ENCODE measurements around the gene MEGF8.
"Not testable (repeated sequence)": the region's sequence is repeated elsewhere in the genome, so short reads cannot be mapped to it uniquely, and the experiment has no call there.

Gene MEGF8

DNA sequence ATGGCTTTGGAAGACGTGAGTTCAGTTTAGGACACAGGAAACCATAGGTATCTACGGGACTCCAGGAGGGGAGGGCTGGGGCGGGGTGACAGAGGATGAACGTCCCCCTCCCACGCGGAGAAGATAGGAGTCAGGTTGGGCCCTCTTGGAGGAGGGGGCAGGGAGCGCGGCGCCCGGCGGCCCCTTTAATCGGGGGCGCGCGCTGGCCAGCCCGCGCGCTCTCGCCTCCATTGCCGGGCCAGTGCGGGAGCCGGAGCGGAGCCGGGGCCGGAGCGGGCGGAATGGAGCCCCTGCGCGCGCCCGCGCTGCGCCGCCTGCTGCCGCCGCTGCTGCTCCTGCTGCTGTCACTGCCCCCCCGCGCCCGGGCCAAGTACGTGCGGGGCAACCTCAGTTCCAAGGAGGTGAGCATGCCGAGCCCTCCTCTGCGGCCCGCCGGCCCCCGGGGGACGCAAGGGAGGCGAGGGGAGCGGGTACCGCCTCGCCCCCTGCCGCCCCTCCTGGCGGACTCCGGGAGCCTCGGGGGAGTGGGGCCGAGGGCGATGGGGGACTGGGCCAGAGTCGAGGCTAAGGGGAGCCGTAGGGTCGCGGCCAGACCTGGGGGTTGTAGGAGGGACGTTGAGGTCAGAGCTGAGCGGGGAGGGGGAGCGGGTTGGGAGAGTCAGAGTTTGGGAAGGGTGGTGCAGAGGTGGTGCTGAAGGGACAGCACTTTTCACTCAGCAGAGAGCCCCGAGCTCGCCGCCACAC is 12.2 kb upstream of the MEGF8 start, which contains the start of gene TMEM145:
TSS of gene TMEM145 (plus strand) at position 214 of the 744 bp plus-strand sequence. CDS start at position 282, 68 bp downstream.
- DNase-seq, result no peak

DNA sequence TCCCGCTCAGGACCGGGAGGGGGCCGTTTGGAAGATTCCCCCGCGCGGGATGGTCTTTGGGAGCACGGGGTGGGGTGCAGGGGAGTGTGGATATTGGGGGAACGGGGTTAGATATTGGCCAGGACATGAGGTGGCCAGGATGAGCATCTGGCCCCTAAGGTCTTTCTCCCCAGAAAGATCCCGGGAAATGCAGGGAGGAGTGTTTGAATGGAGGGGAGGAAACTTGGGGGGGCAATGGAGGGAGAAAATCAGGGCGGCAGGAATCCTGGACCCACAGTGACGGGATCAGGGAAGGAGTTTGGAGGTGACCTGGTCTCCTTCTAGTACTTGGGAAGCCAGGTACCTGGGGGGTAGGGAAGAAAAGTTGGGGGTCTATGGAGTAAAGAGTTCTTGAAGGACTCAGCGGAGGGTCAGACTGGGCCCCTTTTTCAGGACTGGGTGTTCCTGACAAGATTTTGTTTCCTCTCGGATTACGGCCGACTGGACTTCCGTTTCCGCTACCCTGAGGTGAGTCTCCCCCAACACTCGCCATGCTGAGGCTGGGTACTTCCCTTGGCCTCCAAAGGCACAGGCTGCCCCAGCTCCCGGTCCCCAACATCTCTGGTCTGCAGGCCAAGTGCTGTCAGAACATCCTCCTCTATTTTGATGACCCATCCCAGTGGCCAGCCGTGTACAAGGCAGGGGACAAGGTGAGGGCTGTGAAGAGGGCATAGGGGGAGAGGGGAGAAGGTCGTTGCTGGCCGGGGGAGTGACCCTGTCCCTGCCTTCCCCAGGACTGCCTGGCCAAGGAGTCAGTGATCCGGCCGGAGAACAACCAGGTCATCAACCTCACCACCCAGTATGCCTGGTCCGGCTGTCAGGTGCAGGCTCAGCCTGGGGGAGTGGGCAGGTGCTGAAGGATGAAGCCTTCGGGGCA is 11.3 kb upstream of the MEGF8 start:
- DNase-seq, result no peak

DNA sequence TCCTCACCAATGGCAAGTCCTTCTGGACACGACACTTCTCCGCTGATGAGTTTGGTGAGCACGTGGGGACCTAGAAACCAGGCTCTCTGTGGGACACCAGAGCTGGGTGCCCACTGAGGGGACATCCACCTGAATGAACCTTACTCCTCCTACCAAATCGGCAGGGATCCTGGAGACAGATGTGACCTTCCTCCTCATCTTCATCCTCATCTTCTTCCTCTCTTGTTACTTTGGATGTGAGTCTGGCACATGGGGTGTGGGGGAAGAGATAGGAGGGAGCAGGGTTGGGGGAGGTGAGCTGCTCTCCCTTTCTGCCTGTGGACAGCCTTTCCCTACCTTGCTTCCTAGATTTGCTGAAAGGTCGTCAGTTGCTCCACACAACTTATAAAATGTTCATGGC is 10.4 kb upstream of the MEGF8 start:
- no peak for DNase-seq

DNA sequence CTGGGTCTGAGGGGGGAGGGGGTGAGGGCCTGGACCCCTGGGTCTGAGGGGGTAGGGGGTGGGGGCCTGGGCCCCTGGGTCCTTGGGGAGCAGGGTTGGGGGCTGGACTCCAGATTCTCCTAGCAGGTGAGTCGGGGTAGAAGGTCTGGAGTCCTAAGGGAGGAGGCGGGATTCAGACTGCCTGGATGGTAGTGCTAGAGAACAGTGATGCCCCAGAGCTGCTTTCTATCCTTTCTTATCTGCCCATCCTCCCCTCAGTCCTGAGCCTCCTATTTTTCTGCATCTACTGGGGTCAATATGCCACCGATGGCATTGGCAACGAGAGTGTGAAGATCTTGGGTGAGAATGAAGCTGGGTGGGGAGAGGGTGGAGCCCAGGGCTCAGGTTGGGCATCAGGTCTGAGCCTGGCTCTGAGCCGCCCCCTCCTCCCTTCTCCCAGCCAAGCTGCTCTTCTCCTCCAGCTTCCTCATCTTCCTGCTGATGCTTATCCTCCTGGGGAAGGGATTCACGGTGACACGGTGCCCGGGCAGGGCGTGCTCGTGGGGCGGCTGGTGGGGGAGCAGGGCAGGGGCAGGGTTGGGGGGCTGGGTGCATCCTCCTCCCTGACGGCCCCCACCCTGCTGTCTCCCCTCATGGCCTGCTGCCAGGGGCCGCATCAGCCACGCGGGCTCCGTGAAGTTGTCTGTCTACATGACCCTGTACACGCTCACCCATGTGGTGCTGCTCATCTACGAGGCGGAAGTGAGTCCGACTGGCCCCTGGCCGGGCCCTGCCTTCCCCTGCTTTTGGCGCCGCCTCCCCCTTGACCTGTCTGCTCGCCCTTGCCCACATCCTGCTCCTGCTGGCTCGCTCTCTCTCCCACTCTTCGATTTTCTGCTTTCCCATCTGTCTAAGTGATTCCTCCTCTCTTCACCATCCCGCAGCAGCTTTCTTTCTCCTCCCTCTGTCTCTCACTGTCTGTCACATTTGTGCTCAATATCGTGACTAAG is 8.9 kb upstream of the MEGF8 start:
- DNase-seq, result no peak

DNA sequence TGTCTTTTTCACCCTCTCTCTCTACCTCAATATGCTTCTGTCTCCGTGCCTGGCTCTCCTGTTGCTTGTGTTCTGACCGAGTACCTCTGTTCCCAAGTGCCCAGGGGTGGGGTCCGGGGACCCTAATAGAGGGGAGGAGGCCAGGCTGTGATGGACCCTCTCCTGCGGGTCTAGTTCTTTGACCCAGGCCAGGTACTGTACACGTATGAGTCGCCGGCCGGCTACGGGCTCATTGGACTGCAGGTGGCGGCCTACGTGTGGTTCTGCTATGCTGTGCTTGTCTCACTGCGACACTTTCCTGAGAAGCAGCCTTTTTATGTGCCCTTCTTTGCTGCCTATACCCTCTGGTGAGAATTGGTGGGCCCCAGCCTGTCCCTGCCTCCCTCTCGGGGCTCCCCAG is 7.9 kb upstream of the MEGF8 start:
- no peak for DNase-seq

DNA sequence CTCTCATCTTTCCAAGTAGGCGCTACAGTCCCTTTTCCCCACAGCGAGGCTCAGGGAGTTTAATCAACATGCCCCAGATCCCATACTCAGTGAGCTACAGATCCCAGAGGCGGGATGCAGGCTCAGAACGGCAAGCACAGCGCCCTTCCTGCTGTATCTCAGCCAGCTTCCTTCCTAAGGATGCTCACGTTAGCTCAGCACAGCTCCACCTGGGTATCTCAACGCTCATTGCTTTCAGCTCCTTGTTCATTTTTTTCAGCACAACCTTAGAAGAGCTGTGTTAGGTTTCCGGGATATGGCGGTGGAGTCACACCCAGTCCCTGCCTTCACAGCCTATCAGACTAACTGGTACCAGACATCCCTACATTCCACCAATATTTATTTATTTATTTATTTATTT is 3.1 kb upstream of the MEGF8 start:
- no peak for DNase-seq

DNA sequence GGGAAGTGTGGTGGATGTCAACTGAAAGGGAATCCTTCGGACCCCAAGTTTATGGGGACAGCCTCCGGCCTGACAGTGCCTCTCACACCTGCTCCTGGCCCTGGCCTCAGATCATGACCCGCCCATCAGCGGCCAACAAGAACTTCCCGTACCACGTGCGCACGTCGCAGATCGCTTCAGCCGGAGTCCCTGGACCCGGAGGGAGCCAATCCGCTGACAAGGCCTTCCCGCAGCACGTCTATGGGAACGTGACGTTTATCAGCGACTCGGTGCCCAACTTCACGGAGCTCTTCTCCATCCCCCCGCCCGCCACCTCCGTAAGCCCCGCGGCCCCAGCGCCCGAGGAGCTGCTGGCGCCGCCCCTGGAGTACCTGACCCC is 2.0 kb upstream of the MEGF8 start:
- DNase-seq, result no peak

DNA sequence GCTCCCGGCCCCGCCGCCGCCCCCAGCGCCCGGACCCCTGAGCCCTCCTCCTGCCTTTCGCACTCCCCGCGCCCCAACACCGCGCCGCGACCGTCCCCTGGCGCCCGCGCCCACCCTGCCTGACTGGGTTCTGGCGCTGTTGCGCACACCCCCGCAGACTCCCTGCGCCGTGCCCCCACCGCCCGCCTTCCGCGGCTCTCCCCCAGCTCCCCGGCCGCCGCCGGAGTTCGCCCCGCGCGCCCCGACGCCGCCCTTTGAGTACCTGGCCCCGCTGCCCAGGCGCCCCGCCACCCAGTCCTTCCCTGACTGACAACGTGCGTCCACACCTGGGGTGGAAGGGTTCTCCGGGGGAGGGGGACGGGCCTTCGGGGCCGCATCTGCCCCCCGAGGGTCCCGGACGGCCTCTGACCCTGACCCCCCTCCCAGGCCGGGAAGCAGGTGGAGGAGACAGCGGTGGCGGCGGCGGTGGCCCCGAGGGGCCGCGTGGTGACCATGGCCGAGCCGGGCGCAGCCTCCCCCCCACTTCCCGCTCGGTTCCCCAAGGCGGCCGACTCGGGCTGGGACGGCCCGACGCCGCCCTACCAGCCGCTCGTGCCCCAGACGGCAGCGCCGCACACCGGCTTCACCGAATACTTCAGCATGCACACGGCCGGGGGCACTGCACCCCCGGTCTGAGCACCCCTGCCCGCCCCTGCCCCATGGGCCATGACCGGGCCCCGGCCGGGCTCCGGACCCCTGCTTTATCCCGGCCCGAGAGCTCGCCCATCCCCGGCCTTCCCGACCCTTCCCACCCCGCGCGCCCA is 1.4 kb upstream of the MEGF8 start:
- DNase-seq, result no peak

DNA sequence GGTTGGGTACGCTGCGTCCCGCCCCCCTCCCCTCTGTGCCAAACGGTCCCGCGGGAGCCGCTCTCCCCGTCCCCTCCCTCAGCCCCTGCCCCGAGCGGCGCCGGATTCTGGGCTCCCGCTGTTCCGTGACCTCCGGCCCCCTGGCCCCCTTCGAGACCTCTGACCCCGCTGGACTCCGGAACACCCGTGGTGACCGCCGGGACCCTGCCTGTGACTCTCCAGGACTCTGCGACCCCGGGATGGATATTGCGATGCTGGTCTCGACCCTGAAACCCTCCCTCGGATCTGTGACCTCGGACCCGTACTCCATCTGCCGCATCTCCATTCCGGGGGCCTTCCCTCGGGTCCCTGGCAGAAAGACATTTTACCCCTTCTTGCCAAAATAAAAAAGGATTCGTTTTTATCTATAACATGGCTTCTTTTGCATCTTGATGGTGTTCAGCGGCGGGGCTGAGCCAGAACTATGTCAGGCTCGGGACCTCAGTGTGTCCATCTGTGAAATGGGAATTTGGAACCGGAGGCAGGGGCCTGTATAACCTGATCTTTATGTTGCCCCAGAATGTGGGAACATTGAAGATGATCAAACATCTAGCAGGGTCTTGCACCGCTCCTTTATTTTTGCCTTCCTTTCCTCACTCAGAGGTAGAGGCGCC is 654 bp upstream of the MEGF8 start:
- DNase-seq, result no peak

DNA sequence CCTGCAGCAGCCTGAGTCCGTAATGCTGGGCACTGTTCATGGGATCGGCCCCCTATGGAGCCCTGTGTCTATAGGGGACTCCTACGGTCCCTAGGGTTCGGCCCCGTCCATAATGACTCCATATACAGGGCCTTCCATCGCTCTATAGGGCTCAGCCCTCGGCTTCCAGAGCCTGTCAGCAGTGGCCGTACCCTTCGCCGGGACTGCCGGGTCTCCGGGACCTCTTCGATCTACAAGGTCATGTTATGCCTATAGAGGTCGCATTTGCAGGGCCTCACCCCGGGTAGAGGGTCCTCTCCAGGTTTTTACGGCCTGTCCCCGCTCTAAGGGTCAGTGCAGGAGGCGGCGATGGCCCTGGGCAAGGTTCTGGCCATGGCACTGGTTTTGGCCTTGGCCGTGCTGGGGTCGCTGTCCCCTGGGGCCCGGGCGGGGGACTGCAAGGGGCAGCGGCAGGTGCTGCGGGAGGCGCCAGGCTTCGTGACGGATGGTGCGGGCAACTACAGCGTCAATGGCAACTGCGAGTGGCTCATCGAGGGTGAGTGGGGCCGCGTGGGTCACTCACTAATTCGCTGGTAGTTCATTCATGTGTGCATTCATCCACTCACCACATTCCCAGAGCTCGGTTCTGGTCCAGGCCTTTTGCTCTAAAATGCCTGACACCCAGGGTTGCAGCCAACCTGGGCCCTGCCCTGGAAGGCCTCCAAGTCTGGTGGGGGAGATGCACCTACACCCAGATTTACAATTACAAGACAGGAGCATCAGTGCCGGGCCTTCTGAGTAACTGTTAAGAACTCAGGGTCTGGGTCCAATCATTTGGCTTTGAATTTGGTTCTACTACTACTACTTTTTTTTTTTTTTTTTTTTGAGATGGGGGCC is 699 bp downstream of the MEGF8 start:
- DNase-seq, result no peak

DNA sequence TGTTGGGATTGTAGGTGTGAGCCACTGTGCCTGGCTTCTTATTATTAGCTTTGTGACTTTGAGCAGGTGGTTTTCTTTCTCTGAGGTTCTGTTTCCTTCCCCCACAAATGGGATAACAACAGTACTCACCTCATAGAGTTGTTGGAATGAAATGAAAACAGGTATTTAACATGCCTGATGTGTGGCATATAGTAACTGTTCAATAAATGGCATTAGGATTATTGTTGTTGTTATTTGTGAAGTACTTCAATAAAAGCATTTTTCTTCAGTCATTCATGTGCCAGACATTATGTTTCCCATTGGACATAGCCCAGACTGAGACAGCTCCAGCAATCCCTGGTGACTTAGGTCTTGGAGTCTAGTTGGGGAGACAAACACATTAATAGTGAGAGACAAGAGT is 1.5 kb downstream of the MEGF8 start:
- no peak for DNase-seq

DNA sequence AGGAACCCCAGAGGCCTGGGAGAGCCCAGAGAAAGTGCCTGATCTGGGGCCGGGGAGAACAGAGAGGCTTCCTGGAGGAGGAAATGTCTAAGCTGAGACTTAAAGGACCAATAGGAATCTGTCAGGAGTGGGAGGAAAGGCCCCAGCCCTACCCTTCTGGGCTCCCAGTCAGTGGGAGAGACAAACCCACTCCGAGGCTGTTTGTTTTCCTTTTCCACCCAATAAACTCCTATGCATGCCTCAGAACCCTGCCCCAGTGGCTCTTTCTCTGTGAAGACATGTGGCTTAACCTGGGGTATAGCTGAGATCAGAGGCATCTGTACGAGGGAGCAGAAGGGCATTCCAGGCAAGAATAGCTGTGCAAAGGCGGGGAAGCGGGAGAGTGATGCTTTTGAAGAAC is 1.9 kb downstream of the MEGF8 start:
- DNase-seq, result no peak

DNA sequence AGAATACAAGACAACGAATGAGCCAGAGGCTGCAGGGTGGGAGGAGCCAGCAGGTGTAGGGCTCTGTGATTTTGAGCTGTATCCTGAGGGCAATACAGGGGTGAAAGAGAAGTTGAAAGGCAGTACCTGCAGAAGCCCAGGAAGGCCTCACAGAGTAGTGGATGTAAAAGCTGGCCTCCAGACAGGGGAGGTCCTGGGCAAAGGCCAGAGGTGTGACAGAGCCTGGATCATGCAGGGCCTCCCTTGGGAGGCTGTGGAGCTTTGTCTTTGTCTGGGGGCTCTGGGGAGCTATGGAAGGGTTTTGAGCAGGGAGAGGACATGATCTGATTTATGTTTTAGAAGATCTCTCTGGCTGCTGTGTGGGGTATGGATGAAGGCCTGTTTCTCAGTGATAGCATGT is 2.7 kb downstream of the MEGF8 start:
- DNase-seq, result no peak

DNA sequence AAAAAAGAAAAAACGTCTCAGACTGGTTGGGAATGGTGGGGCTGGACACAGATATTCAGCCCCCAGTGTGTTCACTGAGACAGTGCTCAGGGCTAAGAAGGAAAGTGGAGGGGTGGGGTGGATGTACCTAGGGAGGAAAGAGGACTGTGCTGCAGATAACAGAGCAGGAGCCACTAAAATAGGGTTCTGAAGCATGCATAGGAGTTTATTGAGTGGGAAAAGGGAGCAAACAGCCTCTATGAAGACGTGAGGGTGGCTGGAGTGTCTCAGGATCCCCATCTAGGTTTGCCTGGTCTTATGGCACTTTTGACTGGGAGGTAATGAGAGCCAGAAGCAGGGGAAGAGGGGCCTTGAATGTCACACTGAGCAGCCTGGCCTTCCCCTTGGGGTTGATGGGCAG is 3.4 kb downstream of the MEGF8 start:
- no peak for DNase-seq

DNA sequence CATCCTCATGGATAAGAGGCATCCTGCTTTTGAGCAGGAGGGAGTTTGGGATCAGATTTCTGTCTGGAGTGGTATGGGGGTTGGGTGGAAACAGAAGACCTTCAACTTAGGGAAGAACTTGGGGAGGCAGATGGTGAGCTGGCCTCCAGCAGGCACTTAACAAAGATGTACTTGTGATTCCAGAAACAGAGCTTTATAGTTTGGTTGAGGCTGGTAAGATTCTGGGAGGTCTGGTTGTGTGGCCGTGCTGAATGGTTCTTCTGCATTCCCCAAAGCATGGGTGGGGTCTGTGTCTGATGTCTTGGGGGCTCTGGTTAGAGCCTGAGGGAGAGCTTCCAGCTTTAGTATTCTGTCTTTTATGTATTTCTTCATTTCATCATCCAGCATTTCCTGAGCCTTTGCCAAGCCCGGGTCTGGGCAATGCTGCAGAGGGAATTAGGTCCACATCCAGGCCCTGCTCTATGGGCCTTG is 4.8 kb downstream of the MEGF8 start:
- DNase-seq, result no peak

DNA sequence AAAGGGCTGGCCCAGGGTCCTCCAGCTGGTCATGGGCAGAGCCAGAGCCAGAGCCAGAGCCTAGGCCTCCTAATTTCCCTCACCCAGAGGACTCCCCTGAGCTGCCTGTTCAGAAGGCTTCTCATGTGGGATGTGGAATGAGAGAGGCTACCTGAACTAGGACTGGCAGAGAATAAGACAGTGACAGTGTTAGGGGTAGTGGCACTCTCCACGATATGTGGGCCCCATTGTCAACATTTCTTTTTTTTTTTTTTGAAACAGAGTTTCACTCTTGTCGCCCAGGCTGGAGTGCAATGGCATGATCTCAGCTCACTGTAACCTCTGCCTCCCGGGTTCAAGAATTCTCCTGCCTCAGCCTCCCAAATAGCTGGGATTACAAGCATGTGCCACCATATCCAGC is 5.9 kb downstream of the MEGF8 start:
- not testable (repeated sequence) for DNase-seq

DNA sequence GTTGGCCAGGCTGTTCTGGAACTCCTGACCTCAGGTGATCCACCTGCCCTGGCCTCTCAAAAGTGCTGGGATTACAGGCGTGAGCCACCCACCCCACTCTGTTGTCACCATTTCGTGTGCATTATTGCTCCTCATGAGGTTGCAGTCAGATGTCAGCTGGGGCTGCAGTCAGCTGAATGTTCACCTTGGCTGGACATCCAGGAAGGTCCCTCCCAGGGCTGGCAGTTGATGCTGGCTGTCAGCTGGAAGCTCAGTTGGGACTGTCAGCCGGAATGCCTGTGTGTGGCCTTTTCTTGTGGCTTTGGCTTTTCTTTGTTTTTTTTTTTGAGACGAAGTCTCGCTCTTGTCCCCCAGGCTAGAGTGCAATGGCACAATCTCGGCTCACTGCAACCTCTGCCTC is 6.6 kb downstream of the MEGF8 start:
- no peak for DNase-seq

DNA sequence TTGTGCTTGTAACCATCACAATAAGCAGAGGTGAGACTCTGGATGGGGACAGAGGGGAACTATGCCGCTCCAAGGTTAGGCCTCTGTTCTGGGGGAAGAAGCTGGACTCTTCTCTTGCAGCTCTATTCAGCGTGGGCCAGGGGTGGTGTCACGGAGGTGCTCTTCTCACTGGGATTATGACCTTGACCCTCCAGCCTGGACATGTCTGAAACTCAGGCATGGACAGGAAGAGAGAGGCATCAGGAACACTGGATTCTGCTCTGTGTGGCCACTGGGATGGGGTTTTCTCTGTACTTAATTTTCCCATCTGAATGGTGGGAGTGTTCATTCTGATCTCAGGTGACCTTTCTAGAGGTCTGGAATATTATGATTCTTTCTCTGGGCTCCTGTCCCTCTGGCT is 7.6 kb downstream of the MEGF8 start:
- no peak for DNase-seq

DNA sequence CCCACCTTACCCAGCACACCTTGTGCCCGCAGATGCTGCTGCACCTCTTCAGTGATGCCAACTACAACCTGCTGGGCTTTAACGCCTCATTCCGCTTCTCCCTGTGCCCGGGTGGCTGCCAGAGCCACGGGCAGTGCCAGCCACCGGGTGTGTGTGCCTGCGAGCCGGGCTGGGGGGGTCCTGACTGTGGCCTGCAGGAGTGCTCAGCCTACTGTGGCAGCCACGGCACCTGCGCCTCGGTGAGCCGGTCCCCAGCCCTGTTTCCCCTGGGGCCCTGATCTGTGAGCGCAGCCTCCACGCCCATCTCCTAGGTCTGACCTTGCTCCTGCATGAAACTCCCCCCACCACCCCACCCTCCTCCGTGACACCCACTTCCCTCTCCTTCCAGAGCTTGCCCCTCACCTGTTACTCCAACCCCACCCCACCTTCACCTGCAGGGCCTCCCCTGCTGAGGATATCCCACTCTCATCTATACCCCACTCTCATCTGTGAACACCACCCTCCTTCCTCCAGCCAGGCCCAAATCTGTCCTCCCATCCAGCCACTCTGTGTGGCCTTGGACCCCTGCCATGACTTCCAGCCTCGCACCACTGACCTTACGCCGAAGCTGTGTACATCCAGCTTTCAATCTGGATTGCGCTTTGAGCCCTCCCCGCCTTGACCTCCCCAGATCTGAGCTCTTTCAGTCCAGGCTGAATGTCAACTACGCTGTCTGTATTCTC is 8.7 kb downstream of the MEGF8 start:
- DNase-seq, result no peak

All from NCI-H1436 treated with DMSO at 0.1 percent for 48 hours (cell line).